SIG-M5 (cell line): ENCODE data around the gene LDB2.

Experiments used
- DNase-seq: peaks from one replicate; lab custom pipeline; 2025; lab: John Stamatoyannopoulos, UW

The LDB2 gene

GRCh38 chr4:16483540-16483939 is 414.9 kb downstream of the LDB2 start:
- DNase-seq: no peak

GRCh38 chr4:16480011-16480410 is 418.4 kb downstream of the LDB2 start:
- DNase-seq: no peak

- no peak for DNase-seq
Observed at GRCh38 chr4:16472537-16472936, 425.9 kb downstream of the LDB2 start.

GRCh38 chr4:16467061-16467460 is 431.4 kb downstream of the LDB2 start:
- DNase-seq: no peak

- no peak for DNase-seq
Observed at GRCh38 chr4:16466581-16466980, 431.9 kb downstream of the LDB2 start.

GRCh38 chr4:16464651-16465050 is 433.8 kb downstream of the LDB2 start:
- DNase-seq: no peak

GRCh38 chr4:16462656-16463055 is 435.8 kb downstream of the LDB2 start:
- no peak for DNase-seq

- no peak for DNase-seq
Observed at GRCh38 chr4:16461362-16461761, 437.1 kb downstream of the LDB2 start.

- DNase-seq: no peak
Observed at GRCh38 chr4:16457944-16458343, 440.5 kb downstream of the LDB2 start.
